Measurements from ENCODE around the gene GLT8D1. TPM values are rescaled to one million over a fixed set of nuclear protein-coding genes. Genes with fewer than 3 reads are reported as not detected.

GLT8D1 gene
- total and polyA plus RNA-seq, 2 experiments from 2014 or later, result 30.0 to 40.8 TPM

- H3K27ac Mint-ChIP-seq, result no peak overlapping the region
- Histone ChIP-seq H3F3A (replicated peaks; ENCODE audit: low read depth) (peaks cover 14% of the 10 kb centered on the region), H3K79me2 (replicated peaks; ENCODE audit: insufficient read depth) (peaks cover 83% of the 10 kb centered on the region), H3K9me2 (ENCODE audit: insufficient read depth) (no peaks in the 10 kb centered on the region), H3K4me1 (ENCODE audit: insufficient read depth) (peaks cover 12% of the 10 kb centered on the region; the same call in 1 of the 2 replicates), H3K27me3 (ENCODE audit: insufficient read depth) (no peaks in the 10 kb centered on the region), H3K36me3 (ENCODE audit: insufficient read depth) (peaks cover 25% of the 10 kb centered on the region), H3K4me2 (no peak overlapping the region), H3K4me3 (no peak overlapping the region), H3K27ac (ENCODE audit: low read depth) (no peak overlapping the region), H2AFZ (no peak overlapping the region), H4K20me1 (replicated peaks; ENCODE audit: insufficient read depth) (peaks cover 4% of the 10 kb centered on the region)
- peaks cover 42% of the 10 kb centered on the region for H3K36me3 Mint-ChIP-seq (ENCODE audit: low read depth)
- no peak overlapping the region; the same call in 2 of the 3 replicates for H3K4me3 Mint-ChIP-seq
- H3K27me3 Mint-ChIP-seq (ENCODE audit: insufficient read depth, low read depth, poor library complexity), result peaks cover 9% of the 10 kb centered on the region
- ATAC-seq (no peak), DNase-seq (ENCODE audit: low spot score) (no peak)
- peaks cover 26% of the 10 kb centered on the region for H3K4me1 Mint-ChIP-seq
- no peak for TF ChIP-seq EZH2phosphoT487 (IDR thresholded peaks at IDR 0.05; ENCODE audit: unreplicated experiment)
- no peak for TF ChIP-seq STAT1 (IDR thresholded peaks at IDR 0.05; ENCODE audit: unreplicated experiment)
- TF ChIP-seq ZNF331 (CRISPR knock-in tag; IDR thresholded peaks at IDR 0.05; ENCODE audit: low read depth), result no peak
- TF ChIP-seq ZNF462 (CRISPR knock-in tag; IDR thresholded peaks at IDR 0.05), result no peak
- TF ChIP-seq CREB1 (CRISPR knock-in tag; IDR thresholded peaks at IDR 0.05; ENCODE audit: low read depth), result no peak
- no peak for TF ChIP-seq NANOG (IDR thresholded peaks at IDR 0.05; ENCODE audit: borderline replicate concordance)
- TF ChIP-seq CTCF (conservative IDR thresholded peaks at IDR 0.05; ENCODE audit: low read depth in 2 of 2), result no peak
- TF ChIP-seq ZNF114 (CRISPR knock-in tag; IDR thresholded peaks at IDR 0.05), result no peak
- no peaks in the 10 kb centered on the region for H3K9me3 Mint-ChIP-seq
These were observed 22.0 kb downstream of the GLT8D1 start for GRCh38 chr3:52683611-52684010.

Data from GM23338 (cell line).